NCI-H226 (cell line): Measurements from ENCODE around the gene CCDC83.
"Not testable (repeated sequence)": the region's sequence is repeated elsewhere in the genome, so short reads cannot be mapped to it uniquely, and the experiment has no call there.

ENCODE experiments used
- DNase-seq: peaks from one replicate; pipeline ENCODE4 v3.0.0-alpha.2; 2015

Gene CCDC83

DNA sequence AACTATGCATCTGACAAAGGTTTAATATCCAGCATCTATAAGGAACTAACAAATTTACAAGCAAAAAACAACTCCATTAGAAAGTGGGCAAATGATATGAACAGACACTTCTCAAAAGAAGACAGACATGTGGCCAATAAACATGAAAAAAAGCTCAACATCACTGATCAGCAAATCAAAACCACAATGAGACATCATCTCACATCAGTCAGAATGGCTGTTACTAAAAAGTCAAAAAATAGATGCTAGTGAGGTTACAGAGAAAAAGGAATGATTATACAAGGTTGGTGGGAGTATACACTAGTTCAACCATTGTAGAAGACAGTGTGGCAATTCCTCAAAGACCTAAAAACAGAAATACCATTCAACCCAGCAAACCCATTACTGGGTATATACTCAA is 14.3 kb upstream of the CCDC83 start:
- DNase-seq: not testable (repeated sequence)

DNA sequence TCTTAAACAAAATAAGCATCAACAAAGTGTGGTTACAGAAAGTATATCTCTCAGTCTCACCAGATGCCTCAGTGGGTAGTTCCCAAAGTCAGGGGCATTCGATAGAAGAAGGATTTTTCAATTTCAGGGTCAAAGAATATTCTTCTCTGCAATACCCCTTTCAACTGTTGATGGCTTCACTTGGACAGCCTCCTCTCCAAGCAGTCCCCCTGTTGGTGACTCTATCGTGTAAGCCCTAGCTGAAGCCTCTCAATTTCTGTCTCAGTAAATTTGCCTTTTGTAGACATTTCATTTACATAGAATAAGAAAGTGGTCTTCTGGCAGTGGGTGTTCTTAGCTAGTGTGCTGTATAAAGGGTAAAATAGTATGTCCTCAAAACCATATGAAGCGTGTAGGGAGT is 11.3 kb upstream of the CCDC83 start:
- DNase-seq: no peak

DNA sequence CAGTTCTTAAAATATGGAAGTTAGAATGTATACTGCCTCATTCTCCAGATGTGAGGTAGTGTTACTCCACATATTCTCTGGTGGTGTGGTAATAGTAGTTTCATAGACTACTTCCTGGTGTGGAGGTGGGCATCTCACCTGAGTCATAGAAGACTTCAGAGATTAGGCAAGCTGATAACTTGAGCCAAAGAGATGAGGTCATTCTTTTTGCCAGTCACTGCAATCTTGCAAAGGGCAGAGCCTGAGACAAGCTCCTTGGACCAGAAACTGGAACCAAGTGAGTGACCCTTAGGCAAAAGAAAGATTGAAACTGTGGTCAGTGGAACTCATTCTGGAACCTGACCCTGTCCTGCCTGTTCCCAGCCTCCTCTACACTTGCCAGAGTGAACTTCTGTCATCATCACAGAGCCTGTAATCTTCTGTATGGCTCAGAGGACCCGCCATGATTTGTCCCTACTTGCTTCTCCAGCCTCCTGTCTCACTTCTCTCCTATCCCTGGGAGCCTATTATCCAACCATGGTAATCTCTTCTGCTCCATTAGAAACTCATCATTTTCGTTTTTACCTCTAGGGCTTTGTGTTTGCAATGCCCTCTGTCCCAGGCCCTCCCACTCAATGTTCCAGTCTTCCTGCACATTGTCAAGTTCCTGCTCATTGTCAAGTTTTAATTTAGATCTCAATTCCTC is 10.6 kb upstream of the CCDC83 start:
- peak; percentile 85 for DNase-seq

DNA sequence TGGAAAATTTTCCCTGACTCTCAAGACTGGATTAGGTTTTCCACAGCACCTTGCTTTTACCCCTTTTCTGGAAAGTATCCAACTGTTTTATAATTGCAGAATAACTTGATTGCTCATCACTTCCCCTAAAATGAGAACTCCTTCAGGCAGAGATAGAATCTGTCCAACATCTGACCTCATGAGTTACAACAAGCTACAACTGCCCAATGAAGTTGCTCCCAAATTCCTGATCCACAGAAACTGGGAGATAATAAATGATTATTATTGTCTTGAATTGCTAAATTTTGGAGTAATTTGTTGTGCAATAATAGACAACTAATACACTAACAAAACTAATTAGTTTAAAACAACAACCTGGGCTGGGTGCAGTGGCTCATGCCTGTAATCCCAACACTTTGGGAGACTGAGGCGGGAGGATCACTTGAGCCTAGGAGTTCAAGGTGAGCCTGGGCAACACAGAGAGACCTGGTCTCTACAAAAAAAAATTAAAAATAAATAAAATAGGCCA is 10.0 kb upstream of the CCDC83 start:
- DNase-seq: peak; percentile 59

DNA sequence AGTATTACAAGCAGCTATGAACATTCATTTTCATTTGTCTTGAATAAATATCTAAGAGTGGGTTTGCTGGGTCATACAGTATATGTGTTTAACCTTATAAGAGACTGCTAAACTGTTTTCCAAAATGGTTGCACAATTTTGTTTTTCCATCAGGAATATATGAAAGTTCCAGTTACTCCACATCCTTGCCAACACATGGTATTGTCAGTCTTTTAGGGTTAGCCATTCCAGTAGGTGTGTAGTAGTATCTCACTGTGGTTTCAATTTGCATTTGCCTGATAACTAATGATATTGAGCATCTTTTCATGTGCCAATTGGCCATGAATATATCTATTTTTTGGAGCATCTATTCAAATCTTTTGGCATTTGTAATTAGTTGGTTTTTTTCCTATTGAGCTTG is 7.7 kb upstream of the CCDC83 start:
- DNase-seq: no peak

DNA sequence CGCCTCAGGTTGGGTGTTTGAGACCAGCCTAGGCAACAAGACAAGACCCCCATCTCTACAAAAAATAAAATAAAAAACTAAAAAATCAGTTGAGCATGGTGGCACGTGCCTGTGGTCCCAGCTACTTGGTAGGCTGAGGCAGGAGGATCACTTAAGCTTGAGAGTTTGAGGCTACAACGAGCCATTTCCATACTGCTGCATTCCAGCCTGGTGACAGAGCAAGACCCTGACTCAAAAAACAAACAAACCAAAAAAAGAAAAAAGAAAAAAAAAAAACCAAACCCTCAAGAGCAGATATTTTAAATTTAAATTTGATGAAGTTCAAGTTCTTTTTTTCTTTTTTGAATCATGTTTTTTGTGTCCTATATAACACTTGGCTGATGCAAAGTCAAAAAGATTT is 7.2 kb upstream of the CCDC83 start:
- no peak for DNase-seq

DNA sequence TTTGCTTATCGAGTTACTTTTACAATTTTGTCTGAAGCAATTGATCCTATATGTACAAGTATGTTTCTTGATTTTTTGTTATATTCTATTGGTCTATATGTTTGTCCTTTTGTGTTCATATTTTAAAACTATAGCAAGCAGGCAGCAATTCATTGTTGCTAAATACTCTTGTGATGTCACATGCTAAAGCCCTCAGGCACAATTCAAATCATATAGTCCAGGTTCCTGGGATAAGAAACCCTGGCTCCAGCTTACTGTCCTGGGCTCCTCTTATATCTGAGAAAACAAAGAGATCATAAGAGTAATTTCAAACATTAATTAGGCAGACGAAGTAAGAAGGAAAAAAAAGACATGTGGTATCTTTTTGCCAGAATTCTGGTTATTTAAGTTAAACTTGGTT is 6.6 kb upstream of the CCDC83 start:
- no peak for DNase-seq

DNA sequence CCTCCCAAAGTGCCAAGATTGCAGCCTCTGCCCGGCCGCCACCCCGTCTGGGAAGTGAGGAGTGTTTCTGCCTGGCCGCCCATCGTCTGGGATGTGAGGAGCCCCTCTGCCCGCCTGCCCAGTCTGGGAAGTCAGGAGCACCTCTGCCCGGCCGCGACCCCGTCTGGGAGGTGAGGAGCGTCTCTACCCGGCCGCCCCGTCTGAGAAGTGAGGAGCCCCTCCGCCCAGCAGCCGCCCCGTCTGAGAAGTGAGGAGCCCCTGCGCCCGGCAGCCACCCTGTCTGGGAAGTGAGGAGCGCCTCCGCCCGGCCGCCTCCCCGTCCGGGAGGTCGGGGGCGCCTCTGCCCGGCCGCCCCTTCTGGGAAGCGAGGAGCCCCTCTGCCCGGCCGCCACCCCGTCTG is 2.4 kb upstream of the CCDC83 start:
- not testable (repeated sequence) for DNase-seq

DNA sequence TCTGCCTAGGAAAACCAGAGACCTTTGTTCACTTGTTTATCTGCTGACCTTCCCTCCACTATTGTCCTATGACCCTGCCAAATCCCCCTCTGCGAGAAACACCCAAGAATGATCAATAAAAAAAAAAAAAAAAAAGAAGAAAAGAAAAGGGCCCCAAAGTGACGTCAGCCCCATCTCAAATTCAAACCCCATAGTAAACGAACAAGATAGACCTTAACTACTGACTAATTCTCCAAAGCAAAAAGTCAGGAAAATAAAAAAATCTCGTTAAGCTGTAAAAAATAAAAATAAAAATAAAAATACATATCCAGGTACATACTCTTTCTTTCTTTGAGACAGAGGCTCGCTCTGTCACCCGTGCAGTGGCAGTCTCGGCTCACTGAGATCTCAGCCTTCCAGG is 1.6 kb upstream of the CCDC83 start:
- DNase-seq: not testable (repeated sequence)

DNA sequence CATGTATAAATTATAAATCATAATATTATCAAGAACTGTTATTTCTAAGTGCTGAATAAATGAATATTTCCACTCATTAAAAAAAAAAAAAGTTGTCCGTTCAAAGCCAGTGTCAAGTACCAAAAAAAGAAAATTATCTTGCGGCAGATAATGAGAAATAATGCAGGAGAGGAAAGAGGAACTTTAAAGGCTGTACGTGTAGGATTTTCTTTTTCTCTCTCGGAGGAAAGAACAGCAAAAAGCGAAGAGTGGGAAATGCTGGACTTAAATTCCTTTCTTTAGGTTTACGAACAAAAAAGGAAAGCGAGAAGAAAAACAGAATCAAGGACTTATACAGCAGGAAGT is 999 bp upstream of the CCDC83 start:
- DNase-seq: no peak

DNA sequence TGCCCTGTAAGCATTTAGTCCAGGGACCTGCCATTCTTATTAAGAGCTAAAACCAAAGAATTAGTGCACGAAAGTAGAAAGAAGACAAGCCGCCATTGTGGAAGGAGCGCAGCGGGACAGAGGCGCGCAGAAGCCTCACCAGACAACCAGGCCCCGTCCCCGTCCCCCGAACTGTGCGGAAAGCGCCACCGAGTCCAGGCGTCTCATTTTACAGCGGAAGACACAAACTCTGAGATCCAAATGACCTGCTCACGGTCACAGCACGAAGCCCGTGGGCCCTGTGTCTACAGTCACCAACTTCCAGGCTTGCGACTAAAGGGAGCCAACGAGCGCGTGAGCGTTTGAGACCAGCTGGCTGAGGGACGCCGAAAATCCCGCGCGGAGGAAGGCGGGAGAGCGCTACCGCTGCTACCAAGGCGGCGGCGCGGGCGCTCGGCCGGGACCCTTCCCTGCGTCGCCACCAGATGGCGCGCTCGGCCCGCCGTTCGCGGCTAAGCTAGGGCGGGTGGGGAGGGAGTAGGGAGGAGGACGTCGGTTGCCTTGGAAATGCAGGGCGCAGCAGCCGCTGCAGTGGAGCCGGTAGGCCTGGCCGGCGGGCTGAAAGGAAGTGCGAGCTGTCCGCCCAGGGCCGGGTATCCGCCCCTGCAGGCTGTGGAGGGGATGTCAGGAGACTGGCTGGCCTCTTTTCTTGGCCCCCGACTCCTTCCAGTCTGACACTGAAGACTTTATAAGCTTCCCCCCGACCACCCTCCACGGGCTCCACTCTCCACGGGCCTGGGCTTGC is 434 bp upstream of the CCDC83 start:
- peak; percentile 89 for DNase-seq

DNA sequence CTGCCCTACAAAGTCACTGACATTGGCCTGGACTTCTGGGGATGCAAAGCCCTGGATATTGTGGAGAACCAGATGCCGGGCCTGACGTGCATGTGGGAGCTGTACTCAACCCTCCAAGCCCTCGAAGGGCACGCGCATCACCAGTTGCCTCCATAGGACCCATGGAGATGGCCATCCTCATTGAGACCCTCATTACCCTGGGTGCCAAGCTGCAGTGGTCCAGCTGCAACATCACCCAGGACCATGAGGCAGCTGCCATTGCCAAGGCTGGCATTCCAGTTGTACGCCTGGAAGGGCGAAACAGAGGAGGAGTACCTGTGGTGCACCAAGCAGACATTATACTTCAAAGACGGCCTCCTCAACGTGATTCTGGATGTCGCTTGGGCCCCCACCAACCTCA is 1.9 kb downstream of the CCDC83 start:
- DNase-seq: no peak

DNA sequence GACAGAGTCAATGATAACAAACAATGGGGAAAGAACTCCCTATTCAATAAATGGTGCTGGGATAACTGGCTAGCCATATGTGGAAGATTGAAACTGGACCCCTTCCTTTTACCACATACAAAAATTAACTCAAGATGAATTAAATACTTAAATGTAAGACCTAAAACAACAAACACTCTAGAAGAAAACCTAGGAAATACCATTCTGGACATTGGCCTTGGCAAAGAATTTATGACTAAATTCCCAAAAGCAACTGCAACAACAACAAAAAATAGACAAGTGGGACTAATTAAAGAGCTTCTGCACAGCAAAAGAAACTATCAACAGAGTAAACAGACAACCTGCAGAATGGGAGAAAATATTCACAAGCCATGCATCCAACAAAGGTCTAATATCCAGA is 4.4 kb downstream of the CCDC83 start:
- not testable (repeated sequence) for DNase-seq

DNA sequence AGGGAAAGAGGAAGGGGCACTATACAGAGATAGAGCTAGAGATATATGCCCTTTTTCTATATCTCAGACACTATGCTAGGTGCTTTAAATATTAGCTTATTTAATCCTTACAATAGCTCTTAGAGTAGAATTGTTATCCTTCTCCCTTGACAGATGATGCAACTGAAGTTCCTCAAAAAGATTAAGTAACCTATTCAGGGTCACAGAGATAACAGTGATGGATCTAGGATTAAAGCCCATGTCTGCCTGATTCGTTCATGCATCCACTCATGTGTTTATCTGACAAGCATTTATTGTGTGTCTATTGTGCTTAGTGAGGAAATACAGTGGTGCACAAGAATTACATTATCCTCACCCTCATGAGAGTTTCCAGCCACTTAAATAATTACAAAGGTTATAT is 8.7 kb downstream of the CCDC83 start:
- DNase-seq: peak; percentile 11

DNA sequence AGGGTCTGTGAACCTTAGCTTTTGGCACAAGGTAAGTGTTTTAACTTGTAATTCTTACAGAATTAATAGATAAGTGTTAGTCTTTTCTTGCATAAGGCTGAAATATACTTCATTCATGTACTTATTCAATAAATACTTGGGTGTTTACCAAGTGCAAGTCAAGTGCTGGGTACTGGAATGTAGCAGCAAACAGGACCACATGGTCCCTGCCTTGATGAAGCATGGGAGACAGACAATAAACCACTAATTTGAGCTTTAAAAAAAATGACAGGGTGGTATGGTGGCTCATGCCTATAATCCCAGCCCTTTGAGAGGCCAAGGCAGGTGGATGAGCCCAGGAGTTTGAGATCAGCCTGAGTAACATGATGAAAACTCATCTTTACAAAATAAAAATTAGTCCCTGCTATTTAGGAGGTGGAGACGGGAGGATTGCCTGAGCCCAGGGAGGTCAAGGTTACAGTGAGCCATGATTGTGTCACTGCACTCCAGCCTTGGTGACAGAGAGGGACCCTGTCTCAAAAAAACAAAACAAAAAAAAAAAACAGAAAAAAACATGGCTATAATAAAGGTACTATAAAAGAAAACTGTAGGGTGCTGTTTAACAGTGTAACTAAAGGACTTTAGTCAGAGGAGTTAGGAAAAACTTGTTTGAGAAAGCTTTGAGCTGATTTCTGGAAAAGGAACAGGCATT is 11.1 kb downstream of the CCDC83 start:
- DNase-seq: no peak

DNA sequence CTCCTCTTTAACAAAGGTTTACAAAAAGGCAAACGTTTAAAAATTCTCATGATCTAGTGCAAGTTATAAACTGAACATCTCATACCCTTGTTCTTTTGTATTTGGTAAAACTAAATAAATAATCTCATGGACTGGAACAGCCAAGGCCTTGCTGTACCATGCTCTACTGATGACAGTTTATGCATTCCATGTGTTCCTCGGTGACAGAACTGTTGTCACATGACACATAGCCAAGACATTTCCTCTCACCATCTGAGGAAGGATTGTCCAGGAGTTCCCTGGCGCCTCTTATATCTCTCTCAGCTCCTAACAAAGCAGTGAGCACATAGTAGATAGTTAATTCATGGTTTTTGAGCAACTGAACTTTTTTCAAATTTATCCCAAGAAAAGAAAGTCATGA is 12.6 kb downstream of the CCDC83 start:
- DNase-seq: no peak

DNA sequence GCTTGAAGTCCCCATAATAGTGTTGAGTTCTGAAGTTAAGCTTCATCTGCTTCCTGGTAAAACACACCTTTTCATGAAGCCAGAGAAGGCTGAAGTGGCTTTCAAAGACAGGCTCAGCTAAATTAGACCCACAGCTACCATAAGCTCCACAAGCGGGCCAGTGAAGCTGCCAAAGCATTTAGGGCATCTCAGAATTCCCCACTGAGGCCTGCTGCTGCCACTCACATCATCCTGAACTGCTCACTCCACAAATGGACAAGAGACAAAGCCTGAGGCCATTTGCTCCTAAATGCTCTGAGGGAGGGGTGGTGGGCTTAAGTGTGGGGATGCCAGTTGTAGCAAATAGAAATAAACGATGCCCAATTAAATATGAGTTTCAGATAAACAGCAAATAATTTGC is 14.6 kb downstream of the CCDC83 start:
- no peak for DNase-seq

DNA sequence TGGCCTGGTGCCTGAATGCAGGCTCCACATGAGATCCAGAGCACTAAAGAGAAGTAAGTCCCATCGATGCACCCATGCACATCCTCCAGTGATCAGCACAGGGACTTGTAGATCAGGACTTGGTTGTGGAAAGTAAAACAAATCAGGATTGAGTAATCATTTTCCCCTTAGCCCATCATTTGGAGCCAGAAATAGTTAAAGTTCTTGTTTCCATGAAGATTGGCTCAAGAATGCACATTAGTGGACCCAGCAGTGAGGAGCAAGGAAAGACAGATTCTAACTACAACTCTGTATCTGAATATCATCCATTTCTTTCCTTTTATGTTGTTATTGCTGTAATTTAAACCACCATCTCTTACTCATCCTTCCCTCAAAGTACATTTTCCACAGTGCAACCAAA is 19.1 kb downstream of the CCDC83 start:
- DNase-seq: no peak

DNA sequence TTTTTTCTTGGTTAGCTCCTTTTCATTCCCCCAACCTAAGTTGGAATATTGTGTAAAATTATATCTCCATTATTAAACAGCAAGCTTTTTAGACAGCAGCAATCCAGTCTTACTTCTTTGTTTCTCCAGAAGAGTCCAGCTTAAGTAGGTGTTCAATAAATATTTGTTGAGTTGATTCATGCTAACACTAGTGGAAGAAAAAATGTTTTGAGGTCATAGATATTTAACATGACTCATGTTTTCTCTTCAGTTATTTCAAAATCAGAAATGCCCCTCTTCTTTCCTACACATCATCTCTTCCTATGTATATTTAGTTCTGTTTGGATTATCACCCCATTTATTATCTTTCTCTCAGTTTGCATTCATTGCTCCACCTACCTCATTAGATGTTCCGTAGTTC is 20.3 kb downstream of the CCDC83 start:
- DNase-seq: peak; percentile 52

DNA sequence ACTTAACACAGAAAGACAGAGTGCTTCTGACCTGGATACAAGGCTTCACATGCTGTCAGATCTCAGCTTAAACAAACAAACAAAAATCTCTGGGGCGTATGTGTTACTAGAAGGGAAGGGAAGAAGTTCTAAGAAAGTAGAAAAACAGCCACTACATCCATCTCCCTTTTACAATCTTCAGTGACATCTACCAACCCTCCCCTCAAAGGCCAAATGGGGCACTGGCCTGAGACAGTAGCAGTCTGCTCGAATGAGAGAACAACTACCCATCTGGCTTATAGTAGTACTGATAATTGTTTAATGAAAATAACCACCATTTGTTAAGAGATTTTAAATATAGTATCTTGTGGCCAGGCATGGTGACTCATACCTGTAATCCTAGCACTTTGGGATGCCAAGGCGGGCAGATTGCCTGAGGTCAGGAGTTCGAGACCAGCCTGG is 29.4 kb downstream of the CCDC83 start:
- peak; percentile 20 for DNase-seq

DNA sequence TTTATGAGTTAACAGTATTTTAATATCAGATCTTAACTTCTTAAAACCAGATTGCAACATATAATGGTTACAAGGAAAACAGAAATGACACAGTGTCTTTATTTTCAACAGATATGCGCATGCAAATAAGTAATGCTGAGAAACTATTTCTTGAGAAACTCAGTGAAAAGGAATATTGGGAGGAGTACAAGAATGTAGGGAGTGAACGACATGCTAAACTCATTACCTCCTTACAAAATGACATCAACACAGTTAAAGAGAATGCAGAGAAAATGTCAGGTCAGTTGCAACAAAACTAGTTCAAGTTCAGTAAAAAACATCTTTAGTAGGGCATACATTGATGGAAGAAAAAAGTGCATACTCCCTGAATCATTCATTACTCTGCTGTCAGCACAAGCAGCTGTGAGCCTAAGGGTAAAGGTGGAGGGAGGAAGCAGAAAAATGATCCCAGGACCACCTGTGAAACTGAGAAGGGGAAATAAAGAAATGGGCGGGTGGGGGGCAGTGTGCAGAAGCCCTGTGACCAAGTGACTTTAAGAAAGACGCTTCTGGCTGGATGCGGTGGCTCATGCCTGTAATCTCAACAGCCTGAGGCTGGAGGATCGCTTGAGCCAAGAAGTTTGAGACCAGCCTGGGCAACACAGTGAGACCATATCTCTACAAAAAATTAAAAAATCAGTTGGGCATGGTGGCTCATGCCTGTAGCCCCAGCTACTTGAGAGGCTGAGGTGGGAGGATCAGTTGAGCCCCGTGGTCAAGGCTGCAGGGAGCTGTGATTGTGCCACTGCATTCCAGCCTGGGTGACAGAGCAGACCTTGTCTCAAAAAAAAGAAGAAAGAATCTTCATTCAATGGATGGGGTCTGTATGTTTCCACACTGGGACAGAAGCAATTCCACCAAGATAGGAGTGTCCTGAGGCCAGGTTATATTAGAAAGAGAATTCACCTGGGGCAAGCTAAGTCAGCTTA is 31.2 kb downstream of the CCDC83 start:
- DNase-seq: peak; percentile 48

DNA sequence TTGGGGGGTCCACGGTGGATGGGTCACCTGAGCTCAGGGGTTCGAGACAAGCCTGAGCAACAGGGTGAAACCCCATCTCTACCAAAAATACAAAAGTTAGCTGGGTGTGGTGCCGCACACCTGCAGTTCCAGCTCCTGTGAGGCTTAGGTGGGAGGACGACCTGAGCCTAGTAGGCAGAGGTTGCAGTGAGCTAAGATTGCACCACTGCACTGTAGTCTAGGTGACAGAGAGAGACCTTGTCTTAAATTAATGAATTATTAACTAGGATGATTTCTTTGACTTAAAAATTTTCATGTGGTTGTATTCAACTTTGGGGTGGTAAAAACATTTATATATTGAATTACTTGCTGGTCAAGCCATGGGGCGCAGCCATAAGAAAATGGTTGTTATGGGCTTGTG is 33.9 kb downstream of the CCDC83 start:
- DNase-seq: no peak
